DOHH2 (cell line): ENCODE results near the gene TMEM191B.
"Not testable (repeated sequence)": the region's sequence is repeated elsewhere in the genome, so short reads cannot be mapped to it uniquely, and the experiment has no call there.

ENCODE experiments used
- CTCF ChIP-seq: fragments of 200-600 bp; sonication (generic); IDR thresholded peaks from one replicate; pipeline ENCODE4 v1.5.1; 2014; ENCODE audit warnings: antibody characterized with exemption, mild to moderate bottlenecking, low read depth, low read length; ENCODE audit not compliant: poor library complexity, severe bottlenecking
- EZH2phosphoT487 ChIP-seq: fragments of 200-600 bp; sonication (generic); IDR thresholded peaks from 2 replicates; pipeline ENCODE4 v1.6.1; 2017; ENCODE audit warnings: borderline replicate concordance, mild to moderate bottlenecking, antibody characterized with exemption, low read length, moderate library complexity, mixed read lengths

GRCh38 chr22:18558939-18559338 is 31.3 kb downstream of the TMEM191B start:
- TF ChIP-seq CTCF, EZH2phosphoT487: not testable (repeated sequence)
